HCT116 (cell line): ENCODE data around the gene TSC22D3. TPM values are rescaled to one million over a fixed set of nuclear protein-coding genes. Genes with fewer than 3 reads are reported as not detected.

Source experiments
- ATAC-seq: fragments of 200-7000 bp; cut with Tn5 transposase; 2 replicates; pipeline ENCODE4 v1.9.1; 2020; ENCODE audit warnings: mild to moderate bottlenecking, moderate library complexity
- BruUV-seq: library from RNA; stranded (reverse); fragments of 400-500 nt; replicated peaks from 2 replicates; lab custom pipeline; 2021; lab: Mats Ljungman, UMichigan
- CTCF ChIA-PET: fragments of 300-600 bp; sonication (Branson Sonifier 250); formaldehyde crosslinking; loops from one replicate; lab custom pipeline; 2021; ENCODE audit warnings: antibody characterized with exemption; lab: Charles Lee
- POLR2A ChIA-PET: fragments of 300-600, 350-600 bp; sonication (Branson Sonifier 250); formaldehyde crosslinking; loops from one replicate; lab custom pipeline; 2021; ENCODE audit warnings: antibody characterized with exemption; lab: Charles Lee
- RAD21 ChIA-PET, 2 experiments: fragments of 300-600 bp; sonication (Branson Sonifier 250); formaldehyde crosslinking; loops; one replicate each; lab custom pipeline; 2023; ENCODE audit warnings: low total read pairs in 2 of 2; ENCODE audit not compliant: uncharacterized antibody in 2 of 2, unreplicated experiment in 2 of 2, low non-redundant PET in 1 of 2; lab: Charles Lee
- DNase-seq: peaks from one replicate; pipeline ENCODE4 v3.0.0-alpha.2; 2010; ENCODE audit warnings: low read depth, low spot score
- H2AFZ ChIP-seq: fragments of 200-600 bp; shearing (Covaris generic), sonication (generic); 2 replicates; pipeline ENCODE4 v1.6.1; 2017; ENCODE audit warnings: low read depth, mixed run types, mixed read lengths, antibody characterized with exemption, low read length; ENCODE audit not compliant: poor library complexity, severe bottlenecking
- H3K27ac ChIP-seq: 2 replicates; pipeline ENCODE4 v1.5.1; 2012; ENCODE audit warnings: low read depth, low read length
- H3K27me3 ChIP-seq: fragments of 200-600 bp; sonication (generic); 2 replicates; pipeline ENCODE4 v1.6.1; 2016; ENCODE audit warnings: mixed run types, low read length, mixed read lengths; ENCODE audit not compliant: insufficient read depth
- H3K36me3 ChIP-seq, 2 experiments: fragments of 200-500 bp in 1 of 2; fragments of 200-600 bp in 1 of 2; sonication (Bioruptor generic) in 1 of 2; sonication (generic) in 1 of 2; 2 replicates each; pipeline versions ENCODE4 v1.5.1 to v1.6.1; 2014 to 2016; ENCODE audit warnings: low read length in 2 of 2, inconsistent platforms in 1 of 2, mixed read lengths in 1 of 2, mixed run types in 1 of 2; ENCODE audit not compliant: insufficient read depth in 2 of 2, control insufficient read depth in 1 of 2
- H3K4me1 ChIP-seq, 2 experiments: fragments of 200-600 bp in 1 of 2; sonication (generic) in 1 of 2; 2 replicates each; pipeline versions ENCODE4 v1.5.1 to v1.6.1; 2012 to 2017; ENCODE audit warnings: low read length in 2 of 2, inconsistent platforms in 1 of 2, mild to moderate bottlenecking in 1 of 2, mixed read lengths in 1 of 2, mixed run types in 1 of 2, moderate library complexity in 1 of 2; ENCODE audit not compliant: insufficient read depth in 2 of 2, control insufficient read depth in 1 of 2
- H3K4me2 ChIP-seq: fragments of 200-600 bp; sonication (generic); 2 replicates; pipeline ENCODE4 v1.6.1; 2017; ENCODE audit warnings: mixed run types, low read length, mixed read lengths
- H3K4me3 ChIP-seq, 2 experiments: fragments of 200-600 bp in 1 of 2; sonication (generic) in 1 of 2; replicated peaks in 1 of 2; 2 replicates each; pipeline ENCODE4 v1.5.1; 2011 to 2016; ENCODE audit warnings: low read length in 2 of 2, control low read depth in 1 of 2, low read depth in 1 of 2, mild to moderate bottlenecking in 1 of 2, mixed read lengths in 1 of 2, mixed run types in 1 of 2
- H3K79me2 ChIP-seq: fragments of 200-600 bp; sonication (generic); 2 replicates; pipeline ENCODE4 v1.6.1; 2017; ENCODE audit warnings: mild to moderate bottlenecking, mixed run types, low read length, moderate library complexity, mixed read lengths; ENCODE audit not compliant: insufficient read depth
- H3K9ac ChIP-seq: fragments of 200-600 bp; sonication (generic); 2 replicates; pipeline ENCODE4 v1.6.1; 2016; ENCODE audit warnings: low read length, mixed read lengths
- H3K9me2 ChIP-seq: fragments of 200-600 bp; sonication (generic), shearing (Covaris generic); 2 replicates; pipeline ENCODE4 v1.6.1; 2017; ENCODE audit warnings: mixed run types, mild to moderate bottlenecking, moderate library complexity; ENCODE audit not compliant: insufficient read depth
- H3K9me3 ChIP-seq, 2 experiments: fragments of 200-500 bp in 1 of 2; fragments of 200-600 bp in 1 of 2; sonication (Bioruptor generic) in 1 of 2; sonication (generic) in 1 of 2; 2 replicates each; pipeline ENCODE4 v1.6.1; 2014 to 2017; ENCODE audit warnings: low read length in 2 of 2, mixed read lengths in 2 of 2, inconsistent platforms in 1 of 2, low read depth in 1 of 2, mild to moderate bottlenecking in 1 of 2, mixed run types in 1 of 2, moderate library complexity in 1 of 2; ENCODE audit not compliant: control insufficient read depth in 1 of 2, insufficient read depth in 1 of 2
- H4K20me1 ChIP-seq: fragments of 200-600 bp; sonication (generic), shearing (Covaris generic); 2 replicates; pipeline ENCODE4 v1.6.1; 2017; ENCODE audit warnings: mixed run types, mild to moderate bottlenecking, moderate library complexity; ENCODE audit not compliant: insufficient read depth
- ATF3 ChIP-seq: IDR thresholded peaks from 2 replicates; pipeline ENCODE4 v1.6.1; 2012
- CEBPB ChIP-seq: IDR thresholded peaks from 2 replicates; pipeline ENCODE4 v1.6.1; 2012; ENCODE audit warnings: low read depth
- ELF1 ChIP-seq: IDR thresholded peaks from 2 replicates; pipeline ENCODE4 v1.6.1; 2012; ENCODE audit warnings: low read depth, borderline replicate concordance
- EZH2 ChIP-seq: fragments of 200-600 bp; sonication (generic); IDR thresholded peaks from 2 replicates; pipeline ENCODE4 v1.6.1; 2017; ENCODE audit warnings: antibody characterized with exemption, mixed run types
- EZH2phosphoT487 ChIP-seq: fragments of 200-600 bp; IDR thresholded peaks from 2 replicates; pipeline ENCODE4 v1.6.1; 2018; ENCODE audit warnings: antibody characterized with exemption, borderline replicate concordance
- JUND ChIP-seq: IDR thresholded peaks from 2 replicates; pipeline ENCODE4 v1.6.1; 2012
- MAX ChIP-seq: IDR thresholded peaks from 2 replicates; pipeline ENCODE4 v1.6.1; 2012
- POLR2A ChIP-seq: IDR thresholded peaks from 2 replicates; pipeline ENCODE4 v1.7.0; 2011; ENCODE audit warnings: borderline replicate concordance; ENCODE audit not compliant: insufficient read depth, insufficient read length; ENCODE audit errors: extremely low read depth
- POLR2AphosphoS5 ChIP-seq: IDR thresholded peaks from 2 replicates; pipeline ENCODE4 v1.6.1; 2011; ENCODE audit warnings: mild to moderate bottlenecking, low read depth, low read length, moderate library complexity
- SIN3A ChIP-seq: IDR thresholded peaks from 2 replicates; pipeline ENCODE4 v1.6.1; 2012; ENCODE audit warnings: low read depth
- SP1 ChIP-seq: IDR thresholded peaks from 2 replicates; pipeline ENCODE4 v1.6.1; 2012; ENCODE audit warnings: low read depth
- YY1 ChIP-seq: IDR thresholded peaks from 2 replicates; pipeline ENCODE4 v1.6.1; 2011; ENCODE audit warnings: low read length, low read depth, moderate library complexity, mild to moderate bottlenecking; ENCODE audit not compliant: insufficient replicate concordance; ENCODE audit errors: extremely low read depth
- ZBTB33 ChIP-seq: IDR thresholded peaks from 2 replicates; pipeline ENCODE4 v1.6.1; 2011; ENCODE audit warnings: mild to moderate bottlenecking, low read length, moderate library complexity; ENCODE audit not compliant: insufficient replicate concordance; ENCODE audit errors: extremely low read depth
- ZNF274 ChIP-seq: fragments of 200-500 bp; sonication (Bioruptor generic); IDR thresholded peaks from 2 replicates; pipeline ENCODE4 v1.6.1; 2014; ENCODE audit warnings: mild to moderate bottlenecking, low read depth, low read length, inconsistent platforms
- intact Hi-C: fragments of 100-400 bp; cut with micrococcal nuclease; formaldehyde crosslinking; loops from 2 replicates; pipeline ENCODE4 v1.10.0; 2022
- total RNA-seq: library from RNA; stranded (reverse); gene quantifications from one replicate; pipeline ENCODE4 v1.2.1, GENCODE V29; 2021; ENCODE audit not compliant: unreplicated experiment

The TSC22D3 gene
- total RNA-seq, 1 experiment from 2014 or later: 24.6 TPM

GRCh38 chrX:107773206-107773605 lies 2.4 kb downstream of the TSC22D3 start:
- ChIA-PET RAD21 (no interaction called here), POLR2A (no interaction called here), CTCF (no interaction called here)
- Histone ChIP-seq H3K9ac (no peak overlapping the region), H3K4me2 (no peak overlapping the region), H3K27me3 (no peaks in the 10 kb centered on the region), H2AFZ (no peak overlapping the region), H3K9me2 (no peaks in the 10 kb centered on the region), H3K79me2 (no peaks in the 10 kb centered on the region), H3K9me3 (no peaks in the 10 kb centered on the region), H3K36me3 (no peaks in the 10 kb centered on the region), H4K20me1 (no peaks in the 10 kb centered on the region), H3K27ac (no peak overlapping the region), H3K4me3 (no peak overlapping the region), H3K4me1 (peaks cover 8 to 14% of the 10 kb centered on the region in 2 experiments; a peak in 2 of 4 replicates)
- no peak for TF ChIP-seq EZH2phosphoT487
- no peak for TF ChIP-seq CEBPB
- no peak for TF ChIP-seq SIN3A
- no peak for TF ChIP-seq SP1
- no peak for TF ChIP-seq ELF1
- TF ChIP-seq JUND: no peak
- TF ChIP-seq ZBTB33: no peak
- no peak for TF ChIP-seq YY1
- TF ChIP-seq EZH2: no peak
- TF ChIP-seq POLR2AphosphoS5: no peak
- no peak for TF ChIP-seq MAX
- TF ChIP-seq POLR2A: no peak
- TF ChIP-seq ZNF274: no peak
- no peak for TF ChIP-seq ATF3
- ATAC-seq (no peak), DNase-seq (no peak)
- BruUV-seq: no TSS peak
- intact Hi-C loops: loop anchor here (10.0 kb wide), 1 partner anchor 58 kb away; no protein-coding TSS in a partner anchor
